Right lobe of liver (tissue), 4 donors: ENCODE data around the gene BCKDHB.

ENCODE experiments used
- CTCF ChIP-seq, 4 donors: fragments of 200-600 bp in 3 of 4; fragments of 450-650 bp in 1 of 4; IDR thresholded peaks; one replicate each; pipeline versions ENCODE4 v1.5.1 to v1.8.0; 2016 to 2022; ENCODE audit warnings: antibody characterized with exemption in 4 of 4, mild to moderate bottlenecking in 2 of 4
- POLR2A ChIP-seq: fragments of 450-650 bp; IDR thresholded peaks from one replicate; pipeline ENCODE4 v1.6.1; 2017; ENCODE audit warnings: antibody characterized with exemption, mild to moderate bottlenecking
- donor health status: DM: no; HTN: no; CAD: no.
- donor health status: DM: no; HTN: no; CAD: no.
- donor health status: DM: no; HTN: yes; CAD: no.

GRCh38 chr6:80227545-80228105 is 121.2 kb downstream of the BCKDHB start:
- no peak for TF ChIP-seq CTCF (IDR thresholded peaks at IDR 0.05)
- no peak for TF ChIP-seq POLR2A
